H9 (cell line): ENCODE data around the gene CAMSAP2. TPM values are rescaled to one million over a fixed set of nuclear protein-coding genes. Genes with fewer than 3 reads are reported as not detected.

Experiments used
- DNase-seq: peaks from one replicate; pipeline ENCODE4 v3.0.0-alpha.2; 2017
- H2AFZ ChIP-seq: one replicate; pipeline ENCODE4 v1.6.1; 2013; ENCODE audit warnings: mild to moderate bottlenecking, low read length, control low read depth, moderate library complexity
- H2AK5ac ChIP-seq: 2 replicates; pipeline ENCODE4 v1.6.1; 2013; ENCODE audit warnings: low read length, control low read depth, mixed read lengths; ENCODE audit not compliant: insufficient read length
- H2BK120ac ChIP-seq: one replicate; pipeline ENCODE4 v1.6.1; 2013; ENCODE audit warnings: low read depth, mild to moderate bottlenecking, low read length, control low read depth, inconsistent platforms; ENCODE audit not compliant: poor library complexity, severe bottlenecking
- H2BK12ac ChIP-seq: 2 replicates; pipeline ENCODE4 v1.6.1; 2013; ENCODE audit warnings: low read length, control low read depth, mixed read lengths, low read depth; ENCODE audit not compliant: insufficient read length
- H2BK15ac ChIP-seq: 2 replicates; pipeline ENCODE4 v1.6.1; 2013; ENCODE audit warnings: low read depth, low read length, control low read depth
- H2BK20ac ChIP-seq: one replicate; pipeline ENCODE4 v1.6.1; 2013; ENCODE audit warnings: low read depth, mild to moderate bottlenecking, low read length, control low read depth, inconsistent platforms; ENCODE audit not compliant: poor library complexity, severe bottlenecking
- H2BK5ac ChIP-seq: 2 replicates; pipeline ENCODE4 v1.6.1; 2013; ENCODE audit warnings: low read length, control low read depth, mixed read lengths; ENCODE audit not compliant: insufficient read length
- H3K14ac ChIP-seq: 2 replicates; pipeline ENCODE4 v1.6.1; 2013; ENCODE audit warnings: low read length, control low read depth; ENCODE audit not compliant: insufficient read depth
- H3K18ac ChIP-seq: 2 replicates; pipeline ENCODE4 v1.6.1; 2013; ENCODE audit warnings: low read depth, mild to moderate bottlenecking, mixed read lengths, low read length, control low read depth; ENCODE audit not compliant: insufficient read length
- H3K23ac ChIP-seq: 2 replicates; pipeline ENCODE4 v1.6.1; 2013; ENCODE audit warnings: low read length, control low read depth, mixed read lengths, low read depth; ENCODE audit not compliant: insufficient read length
- H3K23me2 ChIP-seq: 2 replicates; pipeline ENCODE4 v1.6.1; 2013; ENCODE audit warnings: low read depth, mild to moderate bottlenecking, mixed read lengths, low read length, control low read depth; ENCODE audit not compliant: insufficient read length, poor library complexity, severe bottlenecking
- H3K27ac ChIP-seq: 2 replicates; pipeline ENCODE4 v1.5.1; 2013; ENCODE audit warnings: low read length, control low read depth, mixed read lengths, low read depth; ENCODE audit not compliant: insufficient read length
- H3K27me3 ChIP-seq: 2 replicates; pipeline ENCODE4 v1.6.1; 2013; ENCODE audit warnings: low read length, control low read depth, inconsistent platforms; ENCODE audit not compliant: insufficient read depth
- H3K4ac ChIP-seq: 2 replicates; pipeline ENCODE4 v1.6.1; 2013; ENCODE audit warnings: low read depth, mild to moderate bottlenecking, control low read depth, inconsistent platforms, low read length, moderate library complexity
- H3K4me1 ChIP-seq: 2 replicates; pipeline ENCODE4 v1.6.1; 2013; ENCODE audit warnings: low read length, control low read depth, inconsistent platforms; ENCODE audit not compliant: insufficient read depth
- H3K4me2 ChIP-seq: 2 replicates; pipeline ENCODE4 v1.6.1; 2013; ENCODE audit warnings: low read length, control low read depth, mixed read lengths; ENCODE audit not compliant: insufficient read length, insufficient read depth
- H3K56ac ChIP-seq: 2 replicates; pipeline ENCODE4 v1.6.1; 2013; ENCODE audit warnings: low read depth, mild to moderate bottlenecking, mixed read lengths, low read length, control low read depth; ENCODE audit not compliant: insufficient read length
- H3K79me1 ChIP-seq: 2 replicates; pipeline ENCODE4 v1.6.1; 2013; ENCODE audit warnings: low read depth, mild to moderate bottlenecking, moderate library complexity, low read length, control low read depth, inconsistent platforms; ENCODE audit not compliant: insufficient read depth, poor library complexity, severe bottlenecking
- H3K79me2 ChIP-seq: 2 replicates; pipeline ENCODE4 v1.6.1; 2013; ENCODE audit warnings: low read length, control low read depth, inconsistent platforms; ENCODE audit not compliant: insufficient read depth
- H3K9ac ChIP-seq: 2 replicates; pipeline ENCODE4 v1.6.1; 2013; ENCODE audit warnings: low read length, control low read depth, mixed read lengths; ENCODE audit not compliant: insufficient read length; ENCODE audit errors: extremely low read depth
- H3K9me3 ChIP-seq: one replicate; pipeline ENCODE4 v1.6.1; 2013; ENCODE audit warnings: low read depth, low read length, inconsistent platforms; ENCODE audit not compliant: control insufficient read depth
- H3T11ph ChIP-seq: one replicate; pipeline ENCODE4 v1.6.1; 2013; ENCODE audit warnings: mild to moderate bottlenecking, low read length, control low read depth, inconsistent platforms
- H4K20me1 ChIP-seq: one replicate; pipeline ENCODE4 v1.6.1; 2013; ENCODE audit not compliant: control insufficient read depth, insufficient read length, insufficient read depth
- H4K5ac ChIP-seq: 2 replicates; pipeline ENCODE4 v1.6.1; 2013; ENCODE audit warnings: low read depth, mild to moderate bottlenecking, mixed read lengths, low read length, control low read depth; ENCODE audit not compliant: insufficient read length
- H4K8ac ChIP-seq: replicated peaks from 2 replicates; pipeline ENCODE4 v1.6.1; 2013; ENCODE audit warnings: low read length, control low read depth, mixed read lengths, low read depth; ENCODE audit not compliant: insufficient read length
- H4K91ac ChIP-seq: 2 replicates; pipeline ENCODE4 v1.6.1; 2013; ENCODE audit warnings: low read depth, mild to moderate bottlenecking, moderate library complexity, mixed read lengths, low read length, control low read depth; ENCODE audit not compliant: insufficient read length
- H3K27ac Mint-ChIP-seq, 3 experiments: 2 replicates in 2 of 3; 3 replicates in 1 of 3; pipeline ENCODE4 v1.8.0; 2020 to 2021; ENCODE audit warnings: mixed read lengths in 3 of 3, mild to moderate bottlenecking in 1 of 3, moderate library complexity in 1 of 3
- H3K27me3 Mint-ChIP-seq: 2 replicates; pipeline ENCODE4 v1.8.0; 2021; ENCODE audit warnings: low read depth, mild to moderate bottlenecking, moderate library complexity, mixed read lengths
- H3K36me3 Mint-ChIP-seq, 3 experiments: 2 replicates in 2 of 3; 3 replicates in 1 of 3; pipeline ENCODE4 v1.8.0; 2020 to 2021; ENCODE audit warnings: low read depth in 3 of 3, mixed read lengths in 3 of 3; ENCODE audit not compliant: insufficient read depth in 1 of 3
- H3K4me1 Mint-ChIP-seq, 2 experiments: 2 replicates each; pipeline ENCODE4 v1.8.0; 2020; ENCODE audit warnings: mixed read lengths in 2 of 2
- H3K4me3 Mint-ChIP-seq, 2 experiments: 2 replicates in 1 of 2; 3 replicates in 1 of 2; pipeline ENCODE4 v1.8.0; 2020 to 2021; ENCODE audit warnings: mild to moderate bottlenecking in 2 of 2, mixed read lengths in 2 of 2, moderate library complexity in 1 of 2
- H3K9me3 Mint-ChIP-seq, 2 experiments: 2 replicates in 1 of 2; 3 replicates in 1 of 2; pipeline ENCODE4 v1.8.0; 2020; ENCODE audit warnings: mild to moderate bottlenecking in 2 of 2, mixed read lengths in 2 of 2, moderate library complexity in 1 of 2
- WGBS: extraction: QIAGEN DNeasy Blood & Tissue Kit; methylation state at CpG from one replicate; pipeline ENCODE4 v1.1.7; 2013; ENCODE audit warnings: missing lambda C conversion rate, low lambda C conversion rate, mixed read lengths; ENCODE audit not compliant: insufficient read length; ENCODE audit errors: extremely low coverage; 5-methylcytosine and 5-hydroxymethylcytosine counted together
- total RNA-seq: library from RNA; stranded (reverse); gene quantifications from 2 replicates; pipeline ENCODE4 v1.2.1, GENCODE V29; 2021
- TF ChIP-seq, protein P1 (sequence below): fragments of 200-600 bp; sonication (generic); conservative IDR thresholded peaks from 3 replicates; pipeline ENCODE4 v1.8.0; 2021; ENCODE audit warnings: antibody characterized with exemption, mild to moderate bottlenecking

Gene CAMSAP2
- total RNA-seq, 1 experiment from 2014 or later: 33.7 TPM

GRCh38 chr1:200900877-200901276, 162.2 kb downstream of the CAMSAP2 start:
- H4K91ac ChIP-seq: no peak overlapping the region
- no peak overlapping the region for H3K18ac ChIP-seq
- no peaks in the 10 kb centered on the region; a peak in 1 of 5 replicates for H3K9me3 Mint-ChIP-seq
- H4K20me1 ChIP-seq: peaks cover 2% of the 10 kb centered on the region
- no peak overlapping the region for H3K56ac ChIP-seq
- H2BK5ac ChIP-seq: no peak overlapping the region
- H2BK15ac ChIP-seq: no peak overlapping the region
- no peak overlapping the region for H3K14ac ChIP-seq
- no peak overlapping the region for H3K4me2 ChIP-seq
- H3K4ac ChIP-seq: no peak overlapping the region
- H3K23ac ChIP-seq: no peak overlapping the region
- H3K4me1 ChIP-seq: no peaks in the 10 kb centered on the region; the same call in 1 of the 2 replicates
- H3K23me2 ChIP-seq: no peaks in the 10 kb centered on the region
- no peak overlapping the region for H2AK5ac ChIP-seq
- H3K27me3 Mint-ChIP-seq: no peaks in the 10 kb centered on the region
- H4K5ac ChIP-seq: no peak overlapping the region
- no peak overlapping the region for H2AFZ ChIP-seq
- no peak overlapping the region for H3K4me3 Mint-ChIP-seq
- peaks cover 28 to 62% (median 52%) of the 10 kb centered on the region in 3 experiments; a peak in 6 of 7 replicates for H3K36me3 Mint-ChIP-seq
- no peaks in the 10 kb centered on the region for H3K27me3 ChIP-seq
- H3K9me3 ChIP-seq: no peaks in the 10 kb centered on the region
- no peak for DNase-seq
- no peak overlapping the region; a peak in 1 of 7 replicates for H3K27ac Mint-ChIP-seq
- no CpG with 5 or more reads among the region's 17 CpGs for WGBS
- H2BK12ac ChIP-seq: no peak overlapping the region
- H3K27ac ChIP-seq: no peak overlapping the region
- H2BK120ac ChIP-seq: no peak overlapping the region
- TF ChIP-seq, protein P1, sequence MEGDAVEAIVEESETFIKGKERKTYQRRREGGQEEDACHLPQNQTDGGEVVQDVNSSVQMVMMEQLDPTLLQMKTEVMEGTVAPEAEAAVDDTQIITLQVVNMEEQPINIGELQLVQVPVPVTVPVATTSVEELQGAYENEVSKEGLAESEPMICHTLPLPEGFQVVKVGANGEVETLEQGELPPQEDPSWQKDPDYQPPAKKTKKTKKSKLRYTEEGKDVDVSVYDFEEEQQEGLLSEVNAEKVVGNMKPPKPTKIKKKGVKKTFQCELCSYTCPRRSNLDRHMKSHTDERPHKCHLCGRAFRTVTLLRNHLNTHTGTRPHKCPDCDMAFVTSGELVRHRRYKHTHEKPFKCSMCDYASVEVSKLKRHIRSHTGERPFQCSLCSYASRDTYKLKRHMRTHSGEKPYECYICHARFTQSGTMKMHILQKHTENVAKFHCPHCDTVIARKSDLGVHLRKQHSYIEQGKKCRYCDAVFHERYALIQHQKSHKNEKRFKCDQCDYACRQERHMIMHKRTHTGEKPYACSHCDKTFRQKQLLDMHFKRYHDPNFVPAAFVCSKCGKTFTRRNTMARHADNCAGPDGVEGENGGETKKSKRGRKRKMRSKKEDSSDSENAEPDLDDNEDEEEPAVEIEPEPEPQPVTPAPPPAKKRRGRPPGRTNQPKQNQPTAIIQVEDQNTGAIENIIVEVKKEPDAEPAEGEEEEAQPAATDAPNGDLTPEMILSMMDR: no peak
- peaks cover 12 to 19% of the 10 kb centered on the region in 2 experiments for H3K4me1 Mint-ChIP-seq
- no peak overlapping the region for H4K8ac ChIP-seq
- H3K9ac ChIP-seq: no peak overlapping the region
- H2BK20ac ChIP-seq: no peak overlapping the region
- no peak overlapping the region for H3T11ph ChIP-seq
- peaks cover 7% of the 10 kb centered on the region for H3K79me1 ChIP-seq
- H3K79me2 ChIP-seq: peaks cover 4% of the 10 kb centered on the region; the same call in 1 of the 2 replicates
